GM12878 (cell line): ENCODE measurements around the gene SPTBN2. TPM values are rescaled to one million over a fixed set of nuclear protein-coding genes. Genes with fewer than 3 reads are reported as not detected.

Experiments used
- BACH1 ChIP-seq: fragments of 450-650 bp; IDR thresholded peaks from 2 replicates; pipeline ENCODE4 v1.6.1; 2017; ENCODE audit warnings: mild to moderate bottlenecking, borderline replicate concordance
- BRCA1 ChIP-seq: IDR thresholded peaks from 2 replicates; pipeline ENCODE4 v1.6.1; 2011; ENCODE audit warnings: low read depth, low read length, improper control_type of control experiment
- IRF4 ChIP-seq: IDR thresholded peaks from 2 replicates; pipeline ENCODE4 v1.6.1; 2011; ENCODE audit warnings: low read depth, low read length
- SUZ12 ChIP-seq: fragments of 200-600 bp; sonication (generic); IDR thresholded peaks from one replicate; pipeline ENCODE4 v1.6.1; 2018; ENCODE audit warnings: antibody characterized with exemption, mild to moderate bottlenecking; ENCODE audit not compliant: unreplicated experiment
- polyA plus RNA-seq, 11 experiments: library from polyadenylated mRNA; depleted of rRNA in 4 of 11; unstranded in 6 of 11; stranded (reverse) in 5 of 11; fragments of >200 nt; fragmentation: Nextera tagmentation in 4 of 11; fragmentation: Illumina TruSeq in 1 of 11; extraction: Ambion mirVana in 4 of 11; extraction: Trizol in 1 of 11; gene quantifications; 1 replicate in 1 of 11; 2 replicates in 10 of 11; pipeline versions ENCODE4 v1.2.1 to v1.2.3, GENCODE V29; 2011 to 2016; ENCODE audit warnings: inconsistent platforms in 2 of 11, missing spikeins in 2 of 11, low read depth in 1 of 11
- total RNA-seq, 4 experiments: library from RNA; depleted of rRNA in 3 of 4; stranded (reverse); fragments of >200 nt in 3 of 4; fragmentation: Illumina TruSeq in 1 of 4; extraction: Trizol in 1 of 4; gene quantifications; 2 replicates each; pipeline versions ENCODE4 v1.2.1 to v1.2.3, GENCODE V29; 2013 to 2021
- TF ChIP-seq, protein P1 (sequence below): fragments of 450-650 bp; conservative IDR thresholded peaks from 2 replicates; pipeline ENCODE4 v1.6.1; 2017; ENCODE audit warnings: mild to moderate bottlenecking, moderate library complexity
- TF ChIP-seq, protein P2 (sequence below): IDR thresholded peaks from 2 replicates; pipeline ENCODE4 v1.6.1; 2012; ENCODE audit warnings: low read depth, low read length, improper control_type of control experiment
- TF ChIP-seq, protein P3 (sequence below): fragments of 450-650 bp; IDR thresholded peaks from 2 replicates; pipeline ENCODE4 v1.6.1; 2014; ENCODE audit warnings: mild to moderate bottlenecking

Gene SPTBN2
- total and polyA plus RNA-seq, 10 of the 15 experiments (the other 5 are each of a cell fraction or from before 2014, with no cell fraction given), result 0.38 to 1.0 (median 0.69) TPM; not detected in 5

DNA sequence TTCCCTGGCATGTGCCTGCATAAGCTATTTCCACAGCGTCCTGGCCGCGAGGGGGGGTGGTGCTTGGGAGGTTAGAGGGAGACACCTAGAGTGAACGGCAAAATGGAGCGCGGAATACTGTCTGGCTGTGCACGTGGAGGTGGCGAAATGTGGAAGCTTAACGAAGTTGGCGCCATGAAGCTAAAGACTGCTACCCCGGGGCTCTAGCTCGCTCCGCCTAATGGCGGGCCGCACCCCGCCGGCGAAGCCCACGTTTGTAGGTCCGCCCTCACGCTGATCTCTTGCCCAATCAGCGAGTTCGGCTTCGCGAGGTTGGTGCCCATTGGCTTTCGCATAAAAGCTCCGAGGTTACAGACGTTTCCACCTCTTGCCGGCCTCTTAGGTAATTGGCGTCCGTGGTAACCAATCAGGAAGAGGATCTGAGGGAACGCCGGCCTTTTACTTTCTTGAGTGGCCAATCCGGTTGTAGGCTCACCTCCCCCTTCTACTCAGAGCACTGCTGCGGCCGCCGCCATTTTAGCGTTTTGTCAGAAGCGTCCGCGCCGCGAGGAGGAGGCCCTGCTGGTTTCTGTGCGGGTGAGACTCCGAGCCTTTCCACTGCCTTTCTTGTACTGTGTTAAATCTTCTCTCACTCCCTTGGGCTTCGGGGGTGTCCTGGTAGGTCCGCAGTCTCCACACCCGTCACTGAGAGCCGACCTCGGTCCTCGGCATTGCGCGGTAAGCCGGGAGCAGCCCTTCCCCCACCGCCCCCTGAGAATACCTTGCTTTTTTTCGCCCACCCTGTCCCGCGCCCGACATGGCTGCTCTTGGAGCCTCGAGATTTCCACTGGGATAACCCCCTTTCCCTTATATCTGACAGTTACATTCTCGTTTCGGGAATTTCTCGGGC is 90.6 kb downstream of the SPTBN2 start, which contains the start of gene RBM4 (continued):
- TF ChIP-seq, protein P1, sequence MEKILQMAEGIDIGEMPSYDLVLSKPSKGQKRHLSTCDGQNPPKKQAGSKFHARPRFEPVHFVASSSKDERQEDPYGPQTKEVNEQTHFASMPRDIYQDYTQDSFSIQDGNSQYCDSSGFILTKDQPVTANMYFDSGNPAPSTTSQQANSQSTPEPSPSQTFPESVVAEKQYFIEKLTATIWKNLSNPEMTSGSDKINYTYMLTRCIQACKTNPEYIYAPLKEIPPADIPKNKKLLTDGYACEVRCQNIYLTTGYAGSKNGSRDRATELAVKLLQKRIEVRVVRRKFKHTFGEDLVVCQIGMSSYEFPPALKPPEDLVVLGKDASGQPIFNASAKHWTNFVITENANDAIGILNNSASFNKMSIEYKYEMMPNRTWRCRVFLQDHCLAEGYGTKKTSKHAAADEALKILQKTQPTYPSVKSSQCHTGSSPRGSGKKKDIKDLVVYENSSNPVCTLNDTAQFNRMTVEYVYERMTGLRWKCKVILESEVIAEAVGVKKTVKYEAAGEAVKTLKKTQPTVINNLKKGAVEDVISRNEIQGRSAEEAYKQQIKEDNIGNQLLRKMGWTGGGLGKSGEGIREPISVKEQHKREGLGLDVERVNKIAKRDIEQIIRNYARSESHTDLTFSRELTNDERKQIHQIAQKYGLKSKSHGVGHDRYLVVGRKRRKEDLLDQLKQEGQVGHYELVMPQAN, result peak; percentile 73
- TF ChIP-seq, protein P2, sequence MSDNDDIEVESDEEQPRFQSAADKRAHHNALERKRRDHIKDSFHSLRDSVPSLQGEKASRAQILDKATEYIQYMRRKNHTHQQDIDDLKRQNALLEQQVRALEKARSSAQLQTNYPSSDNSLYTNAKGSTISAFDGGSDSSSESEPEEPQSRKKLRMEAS, result peak; percentile 79
- TF ChIP-seq IRF4 (peak; percentile 30; the same call in 1 of the 2 replicates), BACH1 (peak; percentile 19), SUZ12 (no peak), BRCA1 (no peak)
- TF ChIP-seq, protein P3, sequence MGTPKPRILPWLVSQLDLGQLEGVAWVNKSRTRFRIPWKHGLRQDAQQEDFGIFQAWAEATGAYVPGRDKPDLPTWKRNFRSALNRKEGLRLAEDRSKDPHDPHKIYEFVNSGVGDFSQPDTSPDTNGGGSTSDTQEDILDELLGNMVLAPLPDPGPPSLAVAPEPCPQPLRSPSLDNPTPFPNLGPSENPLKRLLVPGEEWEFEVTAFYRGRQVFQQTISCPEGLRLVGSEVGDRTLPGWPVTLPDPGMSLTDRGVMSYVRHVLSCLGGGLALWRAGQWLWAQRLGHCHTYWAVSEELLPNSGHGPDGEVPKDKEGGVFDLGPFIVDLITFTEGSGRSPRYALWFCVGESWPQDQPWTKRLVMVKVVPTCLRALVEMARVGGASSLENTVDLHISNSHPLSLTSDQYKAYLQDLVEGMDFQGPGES, result peak; percentile 88
